H1 (cell line): ENCODE measurements around the gene FTSJ3. TPM values are rescaled to one million over a fixed set of nuclear protein-coding genes. Genes with fewer than 3 reads are reported as not detected.
"Not testable (repeated sequence)": the region's sequence is repeated elsewhere in the genome, so short reads cannot be mapped to it uniquely, and the experiment has no call there.

ENCODE experiments used
- CTCF ChIA-PET: fragments of 300-600 bp; sonication (Branson Sonifier 250); formaldehyde crosslinking; loops from one replicate; lab custom pipeline; 2021; ENCODE audit not compliant: partially characterized antibody; lab: Charles Lee
- POLR2A ChIA-PET: fragments of 300-600 bp; sonication (Branson Sonifier 250); formaldehyde crosslinking; loops from one replicate; lab custom pipeline; 2021; ENCODE audit warnings: inconsistent platforms; ENCODE audit not compliant: partially characterized antibody; lab: Charles Lee
- DNase-seq, 2 experiments: peaks; one replicate each; pipeline versions ENCODE4 v3.0.0 to v3.0.0-alpha.2; 2010 to 2022; ENCODE audit warnings: low spot score in 2 of 2, low read depth in 1 of 2, mixed read lengths in 1 of 2
- FAIRE-seq: peaks from 2 replicates; lab custom pipeline; 2011; peaks lifted over from hg19 to GRCh38; lab: Jason Lieb, UNC
- H2AFZ ChIP-seq: 2 replicates; pipeline ENCODE4 v1.8.1; 2012; ENCODE audit warnings: low read length, inconsistent platforms
- H2AK5ac ChIP-seq: 2 replicates; pipeline ENCODE4 v1.6.1; 2013; ENCODE audit warnings: low read depth, low read length
- H2BK120ac ChIP-seq: replicated peaks from 2 replicates; pipeline ENCODE3; 2013; ENCODE audit warnings: low read depth, low read length, inconsistent platforms
- H2BK12ac ChIP-seq: 2 replicates; pipeline ENCODE4 v1.6.1; 2013; ENCODE audit warnings: low read depth, low read length
- H2BK15ac ChIP-seq: 2 replicates; pipeline ENCODE4 v1.6.1; 2013; ENCODE audit warnings: low read length
- H2BK20ac ChIP-seq: 2 replicates; pipeline ENCODE4 v1.6.1; 2013; ENCODE audit warnings: low read length
- H2BK5ac ChIP-seq: 2 replicates; pipeline ENCODE4 v1.6.1; 2013; ENCODE audit warnings: low read depth, low read length
- H3K14ac ChIP-seq: 2 replicates; pipeline ENCODE4 v1.6.1; 2013; ENCODE audit warnings: inconsistent platforms; ENCODE audit not compliant: insufficient read length
- H3K18ac ChIP-seq: 2 replicates; pipeline ENCODE4 v1.6.1; 2013; ENCODE audit warnings: low read length; ENCODE audit errors: extremely low read depth
- H3K23ac ChIP-seq: 2 replicates; pipeline ENCODE4 v1.6.1; 2013; ENCODE audit warnings: inconsistent platforms; ENCODE audit not compliant: insufficient read length
- H3K23me2 ChIP-seq: 2 replicates; pipeline ENCODE4 v1.6.1; 2013; ENCODE audit warnings: low read depth, low read length
- H3K27ac ChIP-seq: 2 replicates; pipeline ENCODE4 v1.6.1; 2011; ENCODE audit warnings: low read depth, low read length, inconsistent platforms
- H3K27me3 ChIP-seq, 4 experiments: replicated peaks in 1 of 4; 1 replicate in 1 of 4; 2 replicates in 3 of 4; pipeline versions ENCODE4 v1.6.1 to v1.8.1; 2011 to 2013; ENCODE audit warnings: low read length in 3 of 4, mild to moderate bottlenecking in 3 of 4, inconsistent platforms in 2 of 4, mixed read lengths in 2 of 4, moderate library complexity in 1 of 4; ENCODE audit not compliant: control insufficient read depth in 3 of 4, insufficient read depth in 3 of 4; ENCODE audit errors: extremely low read depth in 1 of 4
- H3K36me3 ChIP-seq, 4 experiments: 2 replicates each; pipeline versions ENCODE4 v1.6.1 to v1.8.1; 2011 to 2013; ENCODE audit warnings: mild to moderate bottlenecking in 4 of 4, low read length in 3 of 4, moderate library complexity in 2 of 4, control low read depth in 1 of 4, inconsistent platforms in 1 of 4; ENCODE audit not compliant: insufficient read depth in 4 of 4, control insufficient read depth in 2 of 4
- H3K4ac ChIP-seq: replicated peaks from 2 replicates; pipeline ENCODE3; 2013; ENCODE audit warnings: low read length, low read depth, mixed read lengths, inconsistent platforms; ENCODE audit not compliant: insufficient read length
- H3K4me1 ChIP-seq, 4 experiments: replicated peaks in 1 of 4; 1 replicate in 1 of 4; 2 replicates in 3 of 4; pipeline versions ENCODE4 v1.6.1 to v1.8.1; 2011 to 2013; ENCODE audit warnings: low read length in 3 of 4, inconsistent platforms in 2 of 4, mixed read lengths in 1 of 4; ENCODE audit not compliant: insufficient read depth in 4 of 4, control insufficient read depth in 3 of 4
- H3K4me2 ChIP-seq, 2 experiments: 2 replicates each; pipeline versions ENCODE4 v1.6.1 to v1.8.1; 2011 to 2013; ENCODE audit warnings: low read depth in 2 of 2, low read length in 2 of 2, control low read depth in 1 of 2, inconsistent platforms in 1 of 2, mild to moderate bottlenecking in 1 of 2; ENCODE audit not compliant: insufficient read depth in 1 of 2
- H3K4me3 ChIP-seq, 4 experiments: fragments of 200-600, 300-600 bp in 1 of 4; sonication (generic), shearing (Covaris generic), sonication (Bioruptor Twin) in 1 of 4; 2 replicates each; pipeline versions ENCODE4 v1.5.1 to v1.8.1; 2011 to 2016; ENCODE audit warnings: low read length in 4 of 4, low read depth in 3 of 4, control low read depth in 2 of 4, inconsistent platforms in 2 of 4, mild to moderate bottlenecking in 2 of 4, mixed read lengths in 1 of 4, moderate library complexity in 1 of 4; ENCODE audit not compliant: insufficient read depth in 2 of 4; ENCODE audit errors: extremely low read depth in 1 of 4
- H3K56ac ChIP-seq: replicated peaks from 2 replicates; pipeline ENCODE3; 2013; ENCODE audit warnings: low read depth, mild to moderate bottlenecking, mixed read lengths, low read length, inconsistent platforms; ENCODE audit not compliant: insufficient read length
- H3K79me1 ChIP-seq: 2 replicates; pipeline ENCODE4 v1.6.1; 2013; ENCODE audit warnings: low read depth, low read length, control low read depth
- H3K79me2 ChIP-seq, 2 experiments: 2 replicates each; pipeline versions ENCODE4 v1.6.1 to v1.8.1; 2012 to 2013; ENCODE audit warnings: low read length in 2 of 2, mild to moderate bottlenecking in 2 of 2, inconsistent platforms in 1 of 2; ENCODE audit not compliant: insufficient read depth in 2 of 2, control insufficient read depth in 1 of 2
- H3K9ac ChIP-seq, 4 experiments: replicated peaks in 1 of 4; 1 replicate in 1 of 4; 2 replicates in 3 of 4; pipeline versions ENCODE4 v1.6.1 to v1.8.1; 2011 to 2013; ENCODE audit warnings: low read depth in 3 of 4, low read length in 3 of 4, control low read depth in 2 of 4, mild to moderate bottlenecking in 2 of 4, moderate library complexity in 2 of 4, inconsistent platforms in 1 of 4; ENCODE audit errors: extremely low read depth in 1 of 4
- H3K9me3 ChIP-seq, 2 experiments: 2 replicates each; pipeline versions ENCODE4 v1.6.1 to v1.8.1; 2012 to 2013; ENCODE audit warnings: mild to moderate bottlenecking in 2 of 2, moderate library complexity in 2 of 2, control low read depth in 1 of 2, inconsistent platforms in 1 of 2, low read depth in 1 of 2, low read length in 1 of 2, mixed read lengths in 1 of 2; ENCODE audit not compliant: insufficient read depth in 2 of 2
- H4K20me1 ChIP-seq, 2 experiments: replicated peaks in 1 of 2; 2 replicates each; pipeline versions ENCODE3 to v1.8.1; 2011 to 2013; ENCODE audit warnings: inconsistent platforms in 2 of 2, low read length in 2 of 2, mild to moderate bottlenecking in 1 of 2; ENCODE audit not compliant: insufficient read depth in 2 of 2, control insufficient read depth in 1 of 2
- H4K5ac ChIP-seq: 2 replicates; pipeline ENCODE4 v1.6.1; 2013; ENCODE audit warnings: low read length, low read depth, mixed read lengths, inconsistent platforms; ENCODE audit not compliant: insufficient read length
- H4K8ac ChIP-seq: 2 replicates; pipeline ENCODE4 v1.8.0; 2013; ENCODE audit warnings: mild to moderate bottlenecking, moderate library complexity, low read length, inconsistent platforms; ENCODE audit not compliant: insufficient read depth; ENCODE audit errors: extremely low read depth
- H4K91ac ChIP-seq: replicated peaks from 2 replicates; pipeline ENCODE3; 2013; ENCODE audit warnings: low read length, mixed read lengths, inconsistent platforms; ENCODE audit not compliant: insufficient read length
- CTCF ChIP-seq, 3 experiments: IDR thresholded peaks; 1 replicate in 2 of 3; 2 replicates in 1 of 3; pipeline versions ENCODE4 v1.5.1 to v1.6.1; 2011; ENCODE audit warnings: low read length in 3 of 3, mild to moderate bottlenecking in 3 of 3, inconsistent platforms in 2 of 3, low read depth in 1 of 3, moderate library complexity in 1 of 3; ENCODE audit not compliant: insufficient read depth in 1 of 3; ENCODE audit errors: control extremely low read depth in 1 of 3
- WGBS, 2 experiments: shearing (Covaris generic) in 1 of 2; methylation state at CpG; one replicate each; pipeline versions ENCODE4 v1.1.6 to v1.1.7; 2013 to 2015; ENCODE audit warnings: low lambda C conversion rate in 2 of 2, mixed read lengths in 2 of 2, inconsistent platforms in 1 of 2, low coverage in 1 of 2, missing lambda C conversion rate in 1 of 2; ENCODE audit not compliant: insufficient replicate concordance in 2 of 2, insufficient coverage in 1 of 2, insufficient read length in 1 of 2; ENCODE audit errors: extremely low coverage in 1 of 2, missing lambda C conversion rate in 1 of 2; 5-methylcytosine and 5-hydroxymethylcytosine counted together
- polyA plus RNA-seq, 7 experiments: library from polyadenylated mRNA; depleted of rRNA in 3 of 7; stranded (reverse) in 5 of 7; unstranded in 2 of 7; fragments of >200 nt in 5 of 7; fragments of 200-250 nt in 2 of 7; gene quantifications; 1 replicate in 5 of 7; 2 replicates in 1 of 7; 4 replicates in 1 of 7; pipeline versions ENCODE4 v1.2.1 to v1.2.3, GENCODE V29; 2011 to 2013; ENCODE audit warnings: missing spikeins in 2 of 7, mixed read lengths in 2 of 7
- total RNA-seq: library from RNA; stranded (reverse); fragmentation: NEBNext Ultra II Directional; extraction: Animal tissue kit (Norgen Biotek cat#: 25700); gene quantifications from 2 replicates; pipeline ENCODE4 v1.2.1, GENCODE V29; 2021

Gene FTSJ3
- total and polyA plus RNA-seq, 2 of the 8 experiments (the other 6 are each of a cell fraction or from before 2014, with no cell fraction given): 42.7 to 77.2 TPM

GRCh38 chr17:63866625-63867024 lies 39.2 kb upstream of the FTSJ3 start:
- H3K79me2 ChIP-seq, H2AFZ ChIP-seq, FAIRE-seq, H3K79me1 ChIP-seq, H3K4me3 ChIP-seq, H2AK5ac ChIP-seq, H2BK20ac ChIP-seq, H3K36me3 ChIP-seq, H4K5ac ChIP-seq, H2BK15ac ChIP-seq, H3K4ac ChIP-seq, H3K27me3 ChIP-seq, H3K23me2 ChIP-seq, H3K56ac ChIP-seq, H2BK5ac ChIP-seq, H4K8ac ChIP-seq, H3K14ac ChIP-seq, H2BK120ac ChIP-seq, H2BK12ac ChIP-seq, H3K18ac ChIP-seq, H3K4me2 ChIP-seq, H3K9ac ChIP-seq, H3K23ac ChIP-seq, DNase-seq, H3K9me3 ChIP-seq, H4K91ac ChIP-seq, H4K20me1 ChIP-seq, H3K4me1 ChIP-seq, H3K27ac ChIP-seq: not testable (repeated sequence)
- WGBS, 2 experiments: 73% methylated on average over 7 of the region's 7 CpGs; no CpG with 5 or more reads in 1 of the 2 experiments
- POLR2A ChIA-PET: interaction anchor here (1.0 to 1.2 kb wide), 3 partner anchors 28 to 280 kb away, joined by 3 read pairs; partner anchors contain the start of genes CCDC47 and DDX42
- TF ChIP-seq CTCF (IDR thresholded peaks at IDR 0.05; ENCODE audit: control extremely low read depth in 1 of 3, insufficient read depth in 1 of 3, low read depth in 1 of 3, low read length in 3 of 3): peak; percentile 19 to 36 (median 28); a peak in 3 of 4 replicates
- CTCF ChIA-PET: interaction anchor here (0.6 to 8.0 kb wide), 23 partner anchors 8 to 573 kb away, joined by 3 to 66 read pairs (median 5); partner anchors contain the start of genes GH1 and GH2
